Kidney (tissue), 14 donors: ENCODE results near the gene CEACAM16. TPM values are rescaled to one million over a fixed set of nuclear protein-coding genes. Genes with fewer than 3 reads are reported as not detected.

Source experiments
- DNase-seq, 5 donors: peaks; one replicate each; pipeline ENCODE4 v3.0.0-alpha.2; 2013 to 2020
- FAIRE-seq: peaks from 2 replicates; lab custom pipeline; 2012; peaks lifted over from hg19 to GRCh38; lab: Jason Lieb, UNC
- H3K27ac ChIP-seq, 2 donors: one replicate each; pipeline ENCODE4 v1.7.0; 2013; ENCODE audit warnings: low read depth in 2 of 2, low read length in 2 of 2, inconsistent platforms in 1 of 2
- H3K27me3 ChIP-seq: one replicate; pipeline ENCODE4 v1.7.1; 2013; ENCODE audit warnings: low read length, inconsistent platforms; ENCODE audit not compliant: control insufficient read depth, insufficient read depth
- H3K36me3 ChIP-seq, 3 donors: one replicate each; pipeline versions ENCODE4 v1.7.0 to v1.7.1; 2013; ENCODE audit warnings: low read length in 3 of 3, control low read depth in 1 of 3, inconsistent platforms in 1 of 3; ENCODE audit not compliant: insufficient read depth in 3 of 3, control insufficient read depth in 2 of 3
- H3K4me1 ChIP-seq, 3 donors: one replicate each; pipeline versions ENCODE4 v1.7.0 to v1.7.1; 2013; ENCODE audit warnings: low read length in 3 of 3, inconsistent platforms in 1 of 3, low read depth in 1 of 3; ENCODE audit not compliant: control insufficient read depth in 2 of 3, insufficient read depth in 2 of 3
- H3K4me3 ChIP-seq, 3 donors: one replicate each; pipeline versions ENCODE4 v1.7.0 to v1.8.1; 2013; ENCODE audit warnings: low read length in 3 of 3, control low read depth in 1 of 3, inconsistent platforms in 1 of 3
- H3K9ac ChIP-seq, 3 donors: one replicate each; pipeline versions ENCODE4 v1.7.0 to v1.7.1; 2013; ENCODE audit warnings: low read length in 3 of 3, control low read depth in 1 of 3, inconsistent platforms in 1 of 3
- H3K9me3 ChIP-seq, 3 donors: one replicate each; pipeline versions ENCODE4 v1.7.0 to v1.7.1; 2013; ENCODE audit warnings: low read length in 3 of 3, control low read depth in 1 of 3, inconsistent platforms in 1 of 3; ENCODE audit not compliant: control insufficient read depth in 2 of 3, insufficient read depth in 1 of 3
- CTCF ChIP-seq: IDR thresholded peaks from 3 replicates; pipeline ENCODE4 v1.5.1; 2012; ENCODE audit warnings: mild to moderate bottlenecking, moderate library complexity, borderline replicate concordance; ENCODE audit not compliant: insufficient read depth; ENCODE audit errors: extremely low read depth
- intact Hi-C: fragments of 100-400 bp; cut with DNase I; formaldehyde crosslinking; loops from one replicate; pipeline ENCODE4 v1.11.1; 2022
- polyA plus RNA-seq: library from polyadenylated mRNA; stranded (reverse); fragments of 350-450 nt; fragmentation: Illumina TruSeq; extraction: RNeasy Lipid Tissue Mini Kit (QIAGEN cat#74804); gene quantifications from one replicate; pipeline ENCODE4 v1.2.3, GENCODE V29; 2014; ENCODE audit warnings: low read depth, low replicate concordance; ENCODE audit not compliant: insufficient read depth
- total RNA-seq: library from RNA; stranded (reverse); fragmentation: NEBNext Ultra II Directional; extraction: Animal tissue kit (Norgen Biotek cat#: 25700); gene quantifications from one replicate; pipeline ENCODE4 v1.2.1, GENCODE V29; 2021
- donor health status: control.
- donor health status: control.
- donor health status: control.
- donor health status: control.
- donor health status: control.
- donor health status: DM: yes; HTN: yes; CAD: no.
- donor health status: Normal renal cell carcinoma (clear cell type).

Gene CEACAM16
- total and polyA plus RNA-seq, 2 donors from 2014 or later = not detected

- FAIRE-seq = no peak
- TF ChIP-seq CTCF = no peak
- H3K27me3 ChIP-seq = no peaks in the 10 kb centered on the region
- intact Hi-C loops = no loop called here
- H3K36me3 ChIP-seq = no peaks in the 10 kb centered on the region
- no peaks in the 10 kb centered on the region for H3K9me3 ChIP-seq
- H3K27ac ChIP-seq = no peak overlapping the region
- no peak overlapping the region for H3K4me3 ChIP-seq
- no peaks in the 10 kb centered on the region for H3K4me1 ChIP-seq
- H3K9ac ChIP-seq = no peak overlapping the region
- no peak for DNase-seq
Observed at GRCh38 chr19:44710483-44710882, 11.5 kb downstream of the CEACAM16 start.

- Histone ChIP-seq H3K9me3 (no peaks in the 10 kb centered on the region), H3K4me3 (no peak overlapping the region), H3K4me1 (no peaks in the 10 kb centered on the region), H3K36me3 (no peaks in the 10 kb centered on the region), H3K27me3 (no peaks in the 10 kb centered on the region), H3K9ac (no peak overlapping the region), H3K27ac (no peak overlapping the region)
- TF ChIP-seq CTCF = no peak
- FAIRE-seq = no peak
- no peak for DNase-seq
- intact Hi-C loops = no loop called here
Observed at GRCh38 chr19:44712864-44713515, 14.0 kb downstream of the CEACAM16 start.

DNA sequence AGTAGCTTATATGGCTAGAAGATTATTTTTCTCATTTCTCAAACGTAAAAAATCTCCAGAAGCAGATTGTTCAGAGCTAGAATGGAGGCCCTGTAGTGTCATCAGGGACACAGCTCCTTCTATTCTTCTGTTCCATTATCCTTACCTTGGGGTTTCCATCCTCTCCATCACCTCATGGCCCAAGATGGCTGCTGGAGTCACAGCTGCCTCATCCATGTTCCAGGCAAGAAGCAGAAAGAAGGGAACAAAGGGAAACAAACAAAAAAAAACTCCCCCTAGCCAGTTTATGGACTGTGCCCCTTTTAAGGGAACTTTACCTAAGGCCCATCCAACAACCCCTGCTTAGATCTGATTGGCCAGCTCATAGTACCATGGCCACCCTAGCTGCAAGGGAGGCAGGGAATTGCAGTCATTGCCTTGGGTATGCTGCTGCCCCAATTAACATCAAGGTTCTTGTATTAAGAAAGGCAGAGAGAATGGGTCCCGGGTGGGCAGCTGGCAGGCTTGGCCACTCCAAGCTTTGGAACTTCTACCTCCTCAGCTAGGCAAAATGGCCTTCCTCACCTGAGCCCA, 15.7 kb downstream of the CEACAM16 start:
- no peak for DNase-seq
- FAIRE-seq = no peak
- intact Hi-C loops = no loop called here
- Histone ChIP-seq H3K9me3 (no peaks in the 10 kb centered on the region), H3K27me3 (no peaks in the 10 kb centered on the region), H3K9ac (no peak overlapping the region), H3K4me3 (no peak overlapping the region), H3K4me1 (peaks cover 3 to 15% (median 10%) of the 10 kb centered on the region in 3 donors), H3K27ac (no peak overlapping the region), H3K36me3 (no peaks in the 10 kb centered on the region)
- no peak for TF ChIP-seq CTCF
